Progenitor cell of endocrine pancreas (in vitro differentiated cells): ENCODE results near the gene TCF3. TPM values are rescaled to one million over a fixed set of nuclear protein-coding genes. Genes with fewer than 3 reads are reported as not detected.

ENCODE experiments used
- DNase-seq: peaks from one replicate; pipeline ENCODE4 v3.0.0; 2021; ENCODE audit warnings: low spot score; ENCODE audit not compliant: unreplicated experiment
- H3K27ac Mint-ChIP-seq: 2 replicates; pipeline ENCODE4 v1.8.0; 2021; ENCODE audit warnings: mild to moderate bottlenecking, moderate library complexity, mixed read lengths
- H3K27me3 Mint-ChIP-seq: 2 replicates; pipeline ENCODE4 v1.8.0; 2021; ENCODE audit warnings: mixed read lengths
- H3K36me3 Mint-ChIP-seq: 2 replicates; pipeline ENCODE4 v1.8.0; 2022; ENCODE audit warnings: mixed read lengths; ENCODE audit not compliant: insufficient read depth
- H3K4me1 Mint-ChIP-seq: 2 replicates; pipeline ENCODE4 v1.8.0; 2021; ENCODE audit warnings: low read depth, mixed read lengths
- H3K4me3 Mint-ChIP-seq: 2 replicates; pipeline ENCODE4 v1.8.0; 2021; ENCODE audit warnings: low read depth, mild to moderate bottlenecking, moderate library complexity, mixed read lengths
- H3K9me3 Mint-ChIP-seq: 2 replicates; pipeline ENCODE4 v1.8.0; 2021; ENCODE audit warnings: low read depth, mixed read lengths
- CTCF ChIP-seq: fragments of 200-600 bp; sonication (generic); IDR thresholded peaks from one replicate; pipeline ENCODE4 v1.5.0; 2021; ENCODE audit warnings: antibody characterized with exemption, mild to moderate bottlenecking; ENCODE audit not compliant: unreplicated experiment
- total RNA-seq: library from RNA; stranded (reverse); gene quantifications from 2 replicates; pipeline ENCODE4 v1.2.1, GENCODE V29; 2021

Gene TCF3
- total RNA-seq, 1 donor from 2014 or later = 318 TPM

- H3K27me3 Mint-ChIP-seq = no peaks in the 10 kb centered on the region
- H3K36me3 Mint-ChIP-seq = peaks cover 4% of the 10 kb centered on the region
- no peak for DNase-seq
- no peaks in the 10 kb centered on the region for H3K9me3 Mint-ChIP-seq
- peaks cover 8% of the 10 kb centered on the region for H3K4me1 Mint-ChIP-seq
- no peak for TF ChIP-seq CTCF
- peak overlapping the region; percentile 92 for H3K4me3 Mint-ChIP-seq
- peak overlapping the region; percentile 99 for H3K27ac Mint-ChIP-seq
These were observed 1.5 kb downstream of the TCF3 start for GRCh38 chr19:1650650-1651567.

- Mint-ChIP-seq H3K36me3 (peaks cover 5% of the 10 kb centered on the region), H3K4me3 (peak overlapping the region; percentile 92), H3K27me3 (no peaks in the 10 kb centered on the region), H3K9me3 (no peaks in the 10 kb centered on the region), H3K27ac (peak overlapping the region; percentile 99), H3K4me1 (peaks cover 8% of the 10 kb centered on the region)
- DNase-seq = no peak
- no peak for TF ChIP-seq CTCF
These were observed 2.4 kb downstream of the TCF3 start for GRCh38 chr19:1649706-1650649.

GRCh38 chr19:1648920-1649541, 3.4 kb downstream of the TCF3 start:
- no peak overlapping the region for H3K4me3 Mint-ChIP-seq
- H3K4me1 Mint-ChIP-seq = peaks cover 8% of the 10 kb centered on the region
- H3K9me3 Mint-ChIP-seq = no peaks in the 10 kb centered on the region
- H3K27ac Mint-ChIP-seq = no peak overlapping the region
- no peak for TF ChIP-seq CTCF
- no peaks in the 10 kb centered on the region for H3K27me3 Mint-ChIP-seq
- H3K36me3 Mint-ChIP-seq = peaks cover 5% of the 10 kb centered on the region
- DNase-seq = no peak

GRCh38 chr19:1648459-1648849, 4.0 kb downstream of the TCF3 start:
- Mint-ChIP-seq H3K9me3 (no peaks in the 10 kb centered on the region), H3K27me3 (no peaks in the 10 kb centered on the region), H3K27ac (no peak overlapping the region), H3K36me3 (peaks cover 5% of the 10 kb centered on the region), H3K4me3 (no peak overlapping the region), H3K4me1 (peaks cover 8% of the 10 kb centered on the region)
- no peak for DNase-seq
- TF ChIP-seq CTCF = no peak
